SK-N-SH treated with all-trans-retinoic acid at 6 μM for 48 hours (cell line): Measurements from ENCODE around the gene AP3D1.

Experiments
- BACH2 ChIP-seq: fragments of 250-450 bp; sonication (Bioruptor Pico); IDR thresholded peaks from 2 replicates; pipeline ENCODE4 v1.9.0; 2021; ENCODE audit warnings: mild to moderate bottlenecking, borderline replicate concordance
- CREB5 ChIP-seq: fragments of 250-450 bp; sonication (Bioruptor Pico); IDR thresholded peaks from 2 replicates; pipeline ENCODE4 v1.5.1; 2020; ENCODE audit warnings: low read depth, mild to moderate bottlenecking, moderate library complexity
- ISL1 ChIP-seq: fragments of 250-450 bp; sonication (Bioruptor Pico); IDR thresholded peaks from 2 replicates; pipeline ENCODE4 v2.1.2; 2022; ENCODE audit warnings: mild to moderate bottlenecking, moderate library complexity
- OSR1 ChIP-seq: fragments of 250-450 bp; sonication (Bioruptor Pico); IDR thresholded peaks from 2 replicates; pipeline ENCODE4 v1.8.0; 2022; ENCODE audit warnings: moderate library complexity, mild to moderate bottlenecking, inconsistent platforms
- PATZ1 ChIP-seq: fragments of 250-450 bp; sonication (Bioruptor Pico); IDR thresholded peaks from 2 replicates; pipeline ENCODE4 v1.8.0; 2020; ENCODE audit warnings: mild to moderate bottlenecking, moderate library complexity, borderline replicate concordance
- PPARA ChIP-seq: fragments of 250-450 bp; sonication (Bioruptor Pico); IDR thresholded peaks from 2 replicates; pipeline ENCODE4 v1.5.0; 2020; ENCODE audit warnings: mild to moderate bottlenecking, borderline replicate concordance
- RARB ChIP-seq: fragments of 250-450 bp; sonication (Bioruptor Pico); IDR thresholded peaks from 2 replicates; pipeline ENCODE4 v1.8.0; 2021; ENCODE audit warnings: mild to moderate bottlenecking, moderate library complexity
- SNAI2 ChIP-seq: fragments of 250-450 bp; sonication (Bioruptor Pico); IDR thresholded peaks from 2 replicates; pipeline ENCODE4 v1.5.0; 2020; ENCODE audit warnings: mild to moderate bottlenecking, moderate library complexity
- ZFP30 ChIP-seq: fragments of 450-650 bp; formaldehyde crosslinking; IDR thresholded peaks from 2 replicates; pipeline ENCODE4 v1.5.0; 2022; ENCODE audit warnings: mild to moderate bottlenecking, moderate library complexity
- ZNF565 ChIP-seq: fragments of 450-650 bp; formaldehyde crosslinking; conservative IDR thresholded peaks from 2 replicates; pipeline ENCODE4 v1.5.0; 2020; ENCODE audit warnings: low read depth, mild to moderate bottlenecking, moderate library complexity

- TF ChIP-seq ZFP30 (CRISPR knock-in tag) (no peak), CREB5 (CRISPR knock-in tag) (no peak), BACH2 (no peak), OSR1 (CRISPR knock-in tag) (no peak), ISL1 (CRISPR knock-in tag) (no peak), PATZ1 (no peak), ZNF565 (no peak), RARB (no peak), PPARA (CRISPR knock-in tag) (no peak), SNAI2 (CRISPR knock-in tag) (no peak)
These were observed 92.6 kb downstream of the AP3D1 start for GRCh38 chr19:2058570-2059421.
